ENCODE measurements around the gene RGS6.
A peak's percentile ranks its signal among the peaks of the same experiment; 100 is the strongest.

Gene RGS6

GRCh38 chr14:72081137-72081536 is 148.9 kb downstream of the RGS6 start:
- no peak for DNase-seq (ENCODE audit: low spot score)

GRCh38 chr14:72084935-72085334 is 152.7 kb downstream of the RGS6 start:
- no peak for DNase-seq (ENCODE audit: low spot score)

GRCh38 chr14:72089625-72090024 is 157.4 kb downstream of the RGS6 start:
- DNase-seq (ENCODE audit: low spot score) = no peak

GRCh38 chr14:72094844-72095582 is 162.8 kb downstream of the RGS6 start:
- no peak for DNase-seq (ENCODE audit: low spot score)

GRCh38 chr14:72097173-72097783 is 165.0 kb downstream of the RGS6 start:
- DNase-seq (ENCODE audit: low spot score) = no peak

GRCh38 chr14:72098210-72098609 is 166.0 kb downstream of the RGS6 start:
- no peak for DNase-seq (ENCODE audit: low spot score)

- DNase-seq (ENCODE audit: low spot score) = no peak
Observed at GRCh38 chr14:72099566-72099965, 167.3 kb downstream of the RGS6 start.

- peak; percentile 15 for DNase-seq (ENCODE audit: low spot score)
Observed at GRCh38 chr14:72104011-72104613, 171.9 kb downstream of the RGS6 start.

- DNase-seq (ENCODE audit: low spot score) = no peak
Observed at GRCh38 chr14:72111911-72112310, 179.7 kb downstream of the RGS6 start.

GRCh38 chr14:72118841-72119240 is 186.6 kb downstream of the RGS6 start:
- DNase-seq (ENCODE audit: low spot score) = no peak

- no peak for DNase-seq (ENCODE audit: low spot score)
Observed at GRCh38 chr14:72120315-72120714, 188.1 kb downstream of the RGS6 start.

GRCh38 chr14:72123755-72124154 is 191.5 kb downstream of the RGS6 start:
- no peak for DNase-seq (ENCODE audit: low spot score)

GRCh38 chr14:72124171-72124570 is 191.9 kb downstream of the RGS6 start:
- DNase-seq (ENCODE audit: low spot score) = no peak

- DNase-seq (ENCODE audit: low spot score) = no peak
Observed at GRCh38 chr14:72126091-72126490, 193.9 kb downstream of the RGS6 start.

- DNase-seq (ENCODE audit: low spot score) = no peak
Observed at GRCh38 chr14:72126561-72126960, 194.3 kb downstream of the RGS6 start.

GRCh38 chr14:72128629-72129028 is 196.4 kb downstream of the RGS6 start:
- no peak for DNase-seq (ENCODE audit: low spot score)

GRCh38 chr14:72129291-72129690 is 197.1 kb downstream of the RGS6 start:
- no peak for DNase-seq (ENCODE audit: low spot score)

- no peak for DNase-seq (ENCODE audit: low spot score)
Observed at GRCh38 chr14:72141084-72141483, 208.9 kb downstream of the RGS6 start.

- no peak for DNase-seq (ENCODE audit: low spot score)
Observed at GRCh38 chr14:72142328-72142727, 210.1 kb downstream of the RGS6 start.

- DNase-seq (ENCODE audit: low spot score) = no peak
Observed at GRCh38 chr14:72146241-72146640, 214.0 kb downstream of the RGS6 start.

- DNase-seq (ENCODE audit: low spot score) = no peak
Observed at GRCh38 chr14:72154645-72155378, 222.6 kb downstream of the RGS6 start.

- DNase-seq (ENCODE audit: low spot score) = no peak
Observed at GRCh38 chr14:72155379-72155993, 223.3 kb downstream of the RGS6 start.
